Sigmoid colon (tissue), 4 donors: Measurements from ENCODE around the gene DLGAP4.

ENCODE experiments used
- EP300 ChIP-seq, 4 donors: sonication (generic); formaldehyde crosslinking; IDR thresholded peaks; one replicate each; pipeline ENCODE4 v1.6.1; 2017; ENCODE audit warnings: antibody characterized with exemption in 4 of 4
- POLR2A ChIP-seq, 2 donors: fragments of 450-650 bp; IDR thresholded peaks; one replicate each; pipeline ENCODE4 v1.6.1; 2016; ENCODE audit warnings: antibody characterized with exemption in 2 of 2, mild to moderate bottlenecking in 2 of 2, moderate library complexity in 2 of 2
- TF ChIP-seq, protein P1 (sequence below), 4 experiments: fragments of 450-650 bp in 3 of 4; fragments of 200-600 bp in 1 of 4; IDR thresholded peaks; one replicate each; pipeline ENCODE4 v1.5.1; 2016 to 2019; ENCODE audit warnings: antibody characterized with exemption in 4 of 4, mild to moderate bottlenecking in 3 of 4, moderate library complexity in 2 of 4

DNA sequence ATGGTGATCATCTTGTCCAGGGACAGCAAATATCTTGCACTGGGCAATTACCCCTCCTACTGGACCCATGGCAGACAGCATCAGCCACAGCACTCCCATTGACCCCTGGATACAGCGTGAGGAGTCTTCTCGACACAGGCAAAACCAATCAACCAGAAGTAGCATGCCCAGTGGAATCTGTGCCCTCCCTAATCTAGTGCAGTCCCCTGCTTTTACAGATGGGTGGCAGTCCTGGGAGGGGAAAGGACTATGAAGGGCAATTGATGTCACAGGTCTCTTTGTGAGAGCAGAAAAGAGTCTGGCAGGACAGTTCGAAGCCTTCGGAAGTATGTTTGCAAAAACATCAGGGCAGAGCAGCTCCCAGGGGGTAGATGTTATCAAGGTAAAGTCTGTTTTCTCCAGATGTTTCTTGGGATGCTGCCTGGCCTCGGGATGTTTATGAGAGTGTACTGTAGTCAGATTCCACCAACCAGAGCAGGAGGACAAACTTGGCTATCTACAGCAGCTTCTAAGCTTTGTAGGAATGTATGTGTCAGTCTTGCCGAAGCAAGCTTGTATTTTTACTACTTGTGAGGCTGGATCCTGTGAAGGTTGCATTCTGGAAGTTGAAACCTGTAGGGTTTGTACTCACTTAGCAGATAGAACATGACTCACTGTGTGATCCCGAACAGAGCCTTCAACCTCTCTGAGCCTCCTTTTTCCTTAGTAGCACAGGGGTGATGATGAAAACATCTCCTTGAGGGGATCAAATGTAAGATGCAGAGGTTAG, 172.2 kb downstream of the DLGAP4 start:
- TF ChIP-seq, protein P1, sequence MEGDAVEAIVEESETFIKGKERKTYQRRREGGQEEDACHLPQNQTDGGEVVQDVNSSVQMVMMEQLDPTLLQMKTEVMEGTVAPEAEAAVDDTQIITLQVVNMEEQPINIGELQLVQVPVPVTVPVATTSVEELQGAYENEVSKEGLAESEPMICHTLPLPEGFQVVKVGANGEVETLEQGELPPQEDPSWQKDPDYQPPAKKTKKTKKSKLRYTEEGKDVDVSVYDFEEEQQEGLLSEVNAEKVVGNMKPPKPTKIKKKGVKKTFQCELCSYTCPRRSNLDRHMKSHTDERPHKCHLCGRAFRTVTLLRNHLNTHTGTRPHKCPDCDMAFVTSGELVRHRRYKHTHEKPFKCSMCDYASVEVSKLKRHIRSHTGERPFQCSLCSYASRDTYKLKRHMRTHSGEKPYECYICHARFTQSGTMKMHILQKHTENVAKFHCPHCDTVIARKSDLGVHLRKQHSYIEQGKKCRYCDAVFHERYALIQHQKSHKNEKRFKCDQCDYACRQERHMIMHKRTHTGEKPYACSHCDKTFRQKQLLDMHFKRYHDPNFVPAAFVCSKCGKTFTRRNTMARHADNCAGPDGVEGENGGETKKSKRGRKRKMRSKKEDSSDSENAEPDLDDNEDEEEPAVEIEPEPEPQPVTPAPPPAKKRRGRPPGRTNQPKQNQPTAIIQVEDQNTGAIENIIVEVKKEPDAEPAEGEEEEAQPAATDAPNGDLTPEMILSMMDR (IDR thresholded peaks at IDR 0.05) = no peak
- no peak for TF ChIP-seq POLR2A (IDR thresholded peaks at IDR 0.05)
- TF ChIP-seq EP300 (IDR thresholded peaks at IDR 0.05) = no peak
